HepG2 (cell line): ENCODE data around the gene SPRN. TPM values are rescaled to one million over a fixed set of nuclear protein-coding genes. Genes with fewer than 3 reads are reported as not detected.

Source experiments
- ATF2 ChIP-seq: sonication (generic); formaldehyde crosslinking; IDR thresholded peaks from 2 replicates; pipeline ENCODE4 v1.4.0; 2020; ENCODE audit warnings: missing genetic modification reagents
- CEBPZ ChIP-seq: IDR thresholded peaks from 2 replicates; pipeline ENCODE4 v1.6.1; 2012; ENCODE audit warnings: low read length, improper control_type of control experiment
- DDIT3 ChIP-seq: sonication (generic); formaldehyde crosslinking; IDR thresholded peaks from 2 replicates; pipeline ENCODE4 v1.4.0; 2020; ENCODE audit warnings: mild to moderate bottlenecking, missing genetic modification reagents
- ISL2 ChIP-seq: sonication (generic); formaldehyde crosslinking; IDR thresholded peaks from 2 replicates; pipeline ENCODE4 v1.5.0; 2020; ENCODE audit warnings: missing genetic modification reagents
- MTERF4 ChIP-seq: sonication (generic); formaldehyde crosslinking; IDR thresholded peaks from 2 replicates; pipeline ENCODE4 v1.8.0; 2023; ENCODE audit warnings: mild to moderate bottlenecking, missing genetic modification reagents
- POLR2A ChIP-seq, 2 experiments: IDR thresholded peaks; 2 replicates each; pipeline ENCODE4 v1.6.1; 2011; ENCODE audit warnings: low read depth in 2 of 2, low read length in 2 of 2, mild to moderate bottlenecking in 1 of 2, moderate library complexity in 1 of 2; ENCODE audit not compliant: insufficient read depth in 1 of 2
- RFX3 ChIP-seq: IDR thresholded peaks from 2 replicates; pipeline ENCODE4 v1.6.1; 2016; ENCODE audit warnings: missing biosample characterization, missing genetic modification reagents
- RORA ChIP-seq: sonication (generic); formaldehyde crosslinking; IDR thresholded peaks from 2 replicates; pipeline ENCODE4 v1.5.0; 2020; ENCODE audit warnings: mild to moderate bottlenecking, missing genetic modification reagents, moderate library complexity
- SNAPC4 ChIP-seq: sonication (generic); formaldehyde crosslinking; IDR thresholded peaks from 2 replicates; pipeline ENCODE4 v1.4.0; 2020; ENCODE audit warnings: mild to moderate bottlenecking, missing genetic modification reagents
- THYN1 ChIP-seq: sonication (generic); formaldehyde crosslinking; IDR thresholded peaks from 2 replicates; pipeline ENCODE4 v1.8.1; 2023; ENCODE audit warnings: low read depth, mild to moderate bottlenecking, moderate library complexity, missing genetic modification reagents, borderline replicate concordance
- ZNF280B ChIP-seq: sonication (generic); formaldehyde crosslinking; IDR thresholded peaks from 2 replicates; pipeline ENCODE4 v1.5.0; 2020; ENCODE audit warnings: missing genetic modification reagents, mild to moderate bottlenecking, borderline replicate concordance
- ZNF296 ChIP-seq: sonication (generic); formaldehyde crosslinking; conservative IDR thresholded peaks from 2 replicates; pipeline ENCODE4 v1.5.0; 2020; ENCODE audit warnings: mild to moderate bottlenecking, missing genetic modification reagents
- ZNF564 ChIP-seq: sonication (generic); formaldehyde crosslinking; IDR thresholded peaks from 2 replicates; pipeline ENCODE4 v1.8.1; 2023; ENCODE audit warnings: mild to moderate bottlenecking, missing genetic modification reagents
- ZNF772 ChIP-seq: sonication (generic); formaldehyde crosslinking; IDR thresholded peaks from 2 replicates; pipeline ENCODE4 v1.5.0; 2020; ENCODE audit warnings: mild to moderate bottlenecking, missing genetic modification reagents
- ZNF780A ChIP-seq: sonication (generic); formaldehyde crosslinking; IDR thresholded peaks from 2 replicates; pipeline ENCODE4 v1.8.0; 2022; ENCODE audit warnings: mild to moderate bottlenecking, missing genetic modification reagents, moderate library complexity
- polyA plus RNA-seq, 8 experiments: library from polyadenylated mRNA; depleted of rRNA in 3 of 8; stranded (reverse) in 7 of 8; unstranded in 1 of 8; fragments of >200 nt; fragmentation: Illumina TruSeq in 4 of 8; extraction: Trizol in 4 of 8; gene quantifications; 2 replicates each; pipeline versions ENCODE4 v1.2.1 to v1.2.3, GENCODE V29; 2011 to 2016; ENCODE audit warnings: low read depth in 4 of 8, missing spikeins in 1 of 8, mixed read lengths in 1 of 8; ENCODE audit not compliant: insufficient read depth in 1 of 8
- total RNA-seq, 5 experiments: library from RNA; depleted of rRNA; stranded (reverse); fragments of >200 nt; fragmentation: Illumina TruSeq; extraction: Trizol; gene quantifications; 2 replicates each; pipeline ENCODE4 v1.2.3, GENCODE V29; 2016; ENCODE audit warnings: low read depth in 1 of 5

Gene SPRN
- total and polyA plus RNA-seq, 2 of the 13 experiments (the other 11 are each of a cell fraction or from before 2014, with no cell fraction given), result not detected

- peak in 1 of 2 experiments; percentile 43; a peak in 1 of 4 replicates for TF ChIP-seq POLR2A (IDR thresholded peaks at IDR 0.05; ENCODE audit: insufficient read depth in 1 of 2, low read depth in 2 of 2, low read length in 2 of 2)
- TF ChIP-seq CEBPZ, result no peak
- TF ChIP-seq ISL2, result no peak
- TF ChIP-seq ZNF780A (CRISPR knock-in tag), result no peak
- peak; percentile 41; the same call in 1 of the 2 replicates for TF ChIP-seq MTERF4
- 0 out of 2 replicates have a peak, but pooled peaks have one; percentile 33 for TF ChIP-seq ZNF280B (CRISPR knock-in tag)
- TF ChIP-seq RFX3 (CRISPR knock-in tag), result no peak
- TF ChIP-seq ZNF296 (CRISPR knock-in tag), result no peak
- no peak for TF ChIP-seq DDIT3 (CRISPR knock-in tag)
- TF ChIP-seq ZNF772, result peak; percentile 59
- TF ChIP-seq ZNF564 (CRISPR knock-in tag), result no peak
- TF ChIP-seq ATF2 (CRISPR knock-in tag), result 0 out of 2 replicates have a peak, but pooled peaks have one; percentile 38
- TF ChIP-seq THYN1, result no peak
- no peak for TF ChIP-seq RORA (CRISPR knock-in tag)
- no peak for TF ChIP-seq SNAPC4 (CRISPR knock-in tag)
Observed at GRCh38 chr10:133378251-133379096, 46.0 kb downstream of the SPRN start (continued).
